Stimulated activated CD8-positive, alpha-beta memory T cell treated with anti-CD3 and anti-CD28 coated beads, Interleukin-7, amount 100 ng/mL, for 24 hours (primary cell): Measurements from ENCODE around the gene SNRNP48.

Experiments
- DNase-seq: peaks from one replicate; pipeline ENCODE4 v3.0.0-alpha.2; 2020; ENCODE audit warnings: low read depth

Gene SNRNP48

GRCh38 chr6:7589949-7590917, at the start of gene SNRNP48:
SNRNP48 (plus strand) TSS chr6:7590198; CDS start chr6:7590258, 60 bp downstream.
- peak; percentile 87 for DNase-seq

- no peak for DNase-seq
These were observed 49.4 kb upstream of the SNRNP48 start for GRCh38 chr6:7540595-7540994.

GRCh38 chr6:7541175-7542064, 48.6 kb upstream of the SNRNP48 start, which contains the start of gene DSP:
DSP (plus strand) TSS chr6:7541671; CDS start chr6:7541916, 245 bp downstream.
- no peak for DNase-seq

GRCh38 chr6:7542065-7542873, 47.7 kb upstream of the SNRNP48 start:
- DNase-seq: no peak

GRCh38 chr6:7542874-7543624, 46.9 kb upstream of the SNRNP48 start:
- DNase-seq: no peak

GRCh38 chr6:7543789-7544424, 46.1 kb upstream of the SNRNP48 start:
- DNase-seq: no peak

GRCh38 chr6:7544597-7544996, 45.4 kb upstream of the SNRNP48 start:
- DNase-seq: no peak

- no peak for DNase-seq
These were observed 44.5 kb upstream of the SNRNP48 start for GRCh38 chr6:7545316-7546019.

GRCh38 chr6:7546020-7546369, 44.0 kb upstream of the SNRNP48 start:
- DNase-seq: no peak

- no peak for DNase-seq
These were observed 43.6 kb upstream of the SNRNP48 start for GRCh38 chr6:7546383-7546782.

- DNase-seq: no peak
These were observed 43.1 kb upstream of the SNRNP48 start for GRCh38 chr6:7546896-7547295.

GRCh38 chr6:7547315-7547714, 42.7 kb upstream of the SNRNP48 start:
- DNase-seq: no peak

GRCh38 chr6:7550433-7550801, 39.6 kb upstream of the SNRNP48 start:
- DNase-seq: no peak

GRCh38 chr6:7554533-7555275, 35.3 kb upstream of the SNRNP48 start:
- no peak for DNase-seq

GRCh38 chr6:7555671-7556070, 34.3 kb upstream of the SNRNP48 start:
- DNase-seq: no peak

GRCh38 chr6:7556394-7557106, 33.4 kb upstream of the SNRNP48 start:
- no peak for DNase-seq

- DNase-seq: no peak
These were observed 32.3 kb upstream of the SNRNP48 start for GRCh38 chr6:7557652-7558051.

- no peak for DNase-seq
These were observed 31.2 kb upstream of the SNRNP48 start for GRCh38 chr6:7558781-7559180.

- DNase-seq: no peak
These were observed 30.8 kb upstream of the SNRNP48 start for GRCh38 chr6:7559196-7559595.
